ENCODE measurements around the gene RIC3. TPM values are rescaled to one million over a fixed set of nuclear protein-coding genes. Genes with fewer than 3 reads are reported as not detected.

Gene RIC3
- polyA plus RNA-seq, 4 donors: 0.45 to 3.7 (median 1.8) TPM

GRCh38 chr11:8126649-8127289, 42.1 kb downstream of the RIC3 start:
- 75 to 84% (median 81%) methylated on average over 8 of the region's 8 CpGs for WGBS, 3 donors
- Histone ChIP-seq H3K9me3 (ENCODE audit: control insufficient read depth in 2 of 2, insufficient read depth in 1 of 2, low read depth in 1 of 2, low read length in 1 of 2) (no peaks in the 10 kb centered on the region), H3K36me3 (ENCODE audit: control insufficient read depth in 3 of 3, insufficient read depth in 2 of 3, low read depth in 1 of 3, low read length in 3 of 3) (no peaks in the 10 kb centered on the region), H3K27me3 (ENCODE audit: control insufficient read depth in 3 of 3, insufficient read depth in 3 of 3, low read length in 3 of 3) (no peaks in the 10 kb centered on the region), H3K4me1 (ENCODE audit: control insufficient read depth in 3 of 3, insufficient read depth in 2 of 3, low read depth in 1 of 3, low read length in 2 of 3) (no peaks in the 10 kb centered on the region), H3K4me3 (ENCODE audit: low read depth in 1 of 3, low read length in 3 of 3) (no peak overlapping the region), H3K27ac (ENCODE audit: low read depth in 1 of 3, low read length in 2 of 3) (no peak overlapping the region)
- DNase-seq: no peak
- FAIRE-seq: no peak

DNA sequence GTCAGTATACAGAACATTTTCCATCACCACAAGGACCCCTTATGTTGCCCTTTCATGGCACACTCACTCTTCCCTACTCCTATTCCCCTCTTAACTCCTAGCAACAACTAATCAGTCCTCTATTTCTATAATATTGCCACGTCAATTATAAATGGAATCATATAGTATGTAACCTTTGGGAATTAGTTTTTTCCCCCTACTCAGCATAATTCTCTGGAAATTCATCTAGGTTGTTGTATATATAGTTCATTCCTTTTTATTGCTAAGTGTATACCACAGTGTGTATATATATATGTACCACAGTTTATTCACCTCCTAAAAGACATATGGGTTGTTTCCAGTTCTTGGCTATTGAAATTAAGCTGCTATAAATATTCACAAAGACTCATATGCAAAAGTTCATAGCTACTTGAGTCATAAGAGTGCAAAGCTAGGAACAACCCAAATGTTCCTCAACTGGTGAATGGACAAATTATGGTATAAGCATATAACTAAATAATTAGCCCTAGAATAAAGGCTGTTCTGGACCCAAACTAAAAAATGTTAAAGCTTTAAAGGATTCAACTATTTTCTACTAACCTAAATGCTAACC, 46.6 kb downstream of the RIC3 start:
- WGBS, 3 donors: 72 to 88% (median 78%) methylated on average over 1 of the region's 1 CpG
- Histone ChIP-seq H3K36me3 (ENCODE audit: control insufficient read depth in 3 of 3, insufficient read depth in 2 of 3, low read depth in 1 of 3, low read length in 3 of 3) (no peaks in the 10 kb centered on the region), H3K27me3 (ENCODE audit: control insufficient read depth in 3 of 3, insufficient read depth in 3 of 3, low read length in 3 of 3) (no peaks in the 10 kb centered on the region), H3K9me3 (ENCODE audit: control insufficient read depth in 2 of 2, insufficient read depth in 1 of 2, low read depth in 1 of 2, low read length in 1 of 2) (no peaks in the 10 kb centered on the region), H3K4me3 (ENCODE audit: low read depth in 1 of 3, low read length in 3 of 3) (no peak overlapping the region), H3K4me1 (ENCODE audit: control insufficient read depth in 3 of 3, insufficient read depth in 2 of 3, low read depth in 1 of 3, low read length in 2 of 3) (no peaks in the 10 kb centered on the region), H3K27ac (ENCODE audit: low read depth in 1 of 3, low read length in 2 of 3) (no peak overlapping the region)
- DNase-seq (no peak), FAIRE-seq (no peak)

- H3K4me1 ChIP-seq (ENCODE audit: control insufficient read depth in 3 of 3, insufficient read depth in 2 of 3, low read depth in 1 of 3, low read length in 2 of 3): peaks cover 0 to 15% (median 4%) of the 10 kb centered on the region in 3 donors
- H3K4me3 ChIP-seq (ENCODE audit: low read depth in 1 of 3, low read length in 3 of 3): no peak overlapping the region
- H3K27me3 ChIP-seq (ENCODE audit: control insufficient read depth in 3 of 3, insufficient read depth in 3 of 3, low read length in 3 of 3): no peaks in the 10 kb centered on the region
- H3K36me3 ChIP-seq (ENCODE audit: control insufficient read depth in 3 of 3, insufficient read depth in 2 of 3, low read depth in 1 of 3, low read length in 3 of 3): peaks cover 0 to 2% (median 0%) of the 10 kb centered on the region in 3 donors
- H3K9me3 ChIP-seq (ENCODE audit: control insufficient read depth in 2 of 2, insufficient read depth in 1 of 2, low read depth in 1 of 2, low read length in 1 of 2): peaks cover 0 to 11% of the 10 kb centered on the region in 2 donors
- 70 to 94% (median 90%) methylated on average over 8 of the region's 8 CpGs for WGBS, 3 donors
- FAIRE-seq (no peak), DNase-seq (no peak)
- H3K27ac ChIP-seq (ENCODE audit: low read depth in 1 of 3, low read length in 2 of 3): no peak overlapping the region
Observed at GRCh38 chr11:8111636-8112035, 57.2 kb downstream of the RIC3 start.

DNA sequence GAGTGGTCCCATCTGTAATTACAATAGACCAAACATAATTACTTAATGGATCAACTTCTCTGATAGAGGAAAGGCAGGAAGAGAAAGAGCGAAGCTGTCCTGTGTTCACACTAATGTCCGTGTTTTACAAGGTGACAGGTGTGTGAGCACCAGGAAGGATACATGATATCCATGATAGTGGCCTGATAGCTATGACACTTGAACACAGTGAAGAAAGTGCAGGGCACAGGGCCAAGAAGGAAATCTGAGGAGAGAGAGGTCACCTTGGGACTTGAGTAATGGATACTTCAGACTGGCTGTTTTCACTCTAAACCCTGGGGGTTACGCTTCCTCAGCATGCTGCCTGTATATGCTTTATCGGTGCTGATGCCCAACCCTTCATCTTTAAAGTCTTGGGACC, 58.4 kb downstream of the RIC3 start:
- H3K4me1 ChIP-seq (ENCODE audit: control insufficient read depth in 3 of 3, insufficient read depth in 2 of 3, low read depth in 1 of 3, low read length in 2 of 3): peaks cover 0 to 15% (median 4%) of the 10 kb centered on the region in 3 donors
- no peak overlapping the region for H3K4me3 ChIP-seq (ENCODE audit: low read depth in 1 of 3, low read length in 3 of 3)
- H3K36me3 ChIP-seq (ENCODE audit: control insufficient read depth in 3 of 3, insufficient read depth in 2 of 3, low read depth in 1 of 3, low read length in 3 of 3): peaks cover 0 to 2% (median 0%) of the 10 kb centered on the region in 3 donors
- peak overlapping the region in 2 of 3 donors; percentile 14 to 85 for H3K27ac ChIP-seq (ENCODE audit: low read depth in 1 of 3, low read length in 2 of 3)
- no peaks in the 10 kb centered on the region for H3K27me3 ChIP-seq (ENCODE audit: control insufficient read depth in 3 of 3, insufficient read depth in 3 of 3, low read length in 3 of 3)
- no peak for FAIRE-seq
- DNase-seq: peak in 1 of 2 donors; percentile 61
- H3K9me3 ChIP-seq (ENCODE audit: control insufficient read depth in 2 of 2, insufficient read depth in 1 of 2, low read depth in 1 of 2, low read length in 1 of 2): peaks cover 0 to 11% of the 10 kb centered on the region in 2 donors
- 69 to 82% (median 69%) methylated on average over 4 of the region's 4 CpGs for WGBS, 3 donors

GRCh38 chr11:8109675-8110074, 59.1 kb downstream of the RIC3 start:
- FAIRE-seq (no peak), DNase-seq (peak; percentile 39 to 67)
- H3K27me3 ChIP-seq (ENCODE audit: control insufficient read depth in 3 of 3, insufficient read depth in 3 of 3, low read length in 3 of 3): no peaks in the 10 kb centered on the region
- H3K27ac ChIP-seq (ENCODE audit: low read depth in 1 of 3, low read length in 2 of 3): peak overlapping the region in 1 of 3 donors; percentile 85
- H3K9me3 ChIP-seq (ENCODE audit: control insufficient read depth in 2 of 2, insufficient read depth in 1 of 2, low read depth in 1 of 2, low read length in 1 of 2): peaks cover 0 to 11% of the 10 kb centered on the region in 2 donors
- H3K4me3 ChIP-seq (ENCODE audit: low read depth in 1 of 3, low read length in 3 of 3): no peak overlapping the region
- H3K4me1 ChIP-seq (ENCODE audit: control insufficient read depth in 3 of 3, insufficient read depth in 2 of 3, low read depth in 1 of 3, low read length in 2 of 3): peaks cover 0 to 15% (median 4%) of the 10 kb centered on the region in 3 donors
- H3K36me3 ChIP-seq (ENCODE audit: control insufficient read depth in 3 of 3, insufficient read depth in 2 of 3, low read depth in 1 of 3, low read length in 3 of 3): peaks cover 0 to 2% (median 0%) of the 10 kb centered on the region in 3 donors

DNA sequence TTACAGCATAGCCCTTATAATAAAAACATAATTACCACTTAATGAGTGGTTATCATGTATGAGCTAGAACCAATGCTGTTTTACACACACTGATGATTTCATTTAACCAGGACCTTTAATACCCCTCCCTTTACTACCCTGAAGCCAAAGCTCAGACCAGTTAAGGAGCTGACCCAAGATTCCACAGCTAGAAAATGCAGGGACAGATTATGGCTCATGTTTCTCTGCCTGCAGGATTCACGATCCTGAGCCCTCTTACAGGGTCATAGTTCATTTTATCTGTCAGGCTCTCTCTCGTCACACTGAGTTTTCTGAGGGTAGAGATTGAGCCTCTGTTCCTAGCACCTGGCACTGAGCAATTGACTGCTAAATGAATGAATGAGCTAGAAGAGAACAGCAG, 60.4 kb downstream of the RIC3 start:
- no peak overlapping the region for H3K27ac ChIP-seq (ENCODE audit: low read depth in 1 of 3, low read length in 2 of 3)
- H3K27me3 ChIP-seq (ENCODE audit: control insufficient read depth in 3 of 3, insufficient read depth in 3 of 3, low read length in 3 of 3): no peaks in the 10 kb centered on the region
- peaks cover 0 to 15% (median 4%) of the 10 kb centered on the region in 3 donors for H3K4me1 ChIP-seq (ENCODE audit: control insufficient read depth in 3 of 3, insufficient read depth in 2 of 3, low read depth in 1 of 3, low read length in 2 of 3)
- peaks cover 0 to under 1% of the 10 kb centered on the region in 2 donors for H3K9me3 ChIP-seq (ENCODE audit: control insufficient read depth in 2 of 2, insufficient read depth in 1 of 2, low read depth in 1 of 2, low read length in 1 of 2)
- no peak for DNase-seq
- 15 to 64% (median 31%) methylated on average over 2 of the region's 2 CpGs for WGBS, 3 donors
- no peak overlapping the region for H3K4me3 ChIP-seq (ENCODE audit: low read depth in 1 of 3, low read length in 3 of 3)
- FAIRE-seq: no peak
- H3K36me3 ChIP-seq (ENCODE audit: control insufficient read depth in 3 of 3, insufficient read depth in 2 of 3, low read depth in 1 of 3, low read length in 3 of 3): peaks cover 0 to 4% (median 0%) of the 10 kb centered on the region in 3 donors

- Histone ChIP-seq H3K36me3 (ENCODE audit: control insufficient read depth in 3 of 3, insufficient read depth in 2 of 3, low read depth in 1 of 3, low read length in 3 of 3) (peaks cover 0 to 4% (median 0%) of the 10 kb centered on the region in 3 donors), H3K9me3 (ENCODE audit: control insufficient read depth in 2 of 2, insufficient read depth in 1 of 2, low read depth in 1 of 2, low read length in 1 of 2) (no peaks in the 10 kb centered on the region), H3K27me3 (ENCODE audit: control insufficient read depth in 3 of 3, insufficient read depth in 3 of 3, low read length in 3 of 3) (no peaks in the 10 kb centered on the region), H3K4me3 (ENCODE audit: low read depth in 1 of 3, low read length in 3 of 3) (no peak overlapping the region), H3K27ac (ENCODE audit: low read depth in 1 of 3, low read length in 2 of 3) (no peak overlapping the region), H3K4me1 (ENCODE audit: control insufficient read depth in 3 of 3, insufficient read depth in 2 of 3, low read depth in 1 of 3, low read length in 2 of 3) (peaks cover 0 to 15% (median 4%) of the 10 kb centered on the region in 3 donors)
- FAIRE-seq: no peak
- WGBS, 3 donors: 86 to 91% (median 90%) methylated on average over 5 of the region's 5 CpGs
- no peak for DNase-seq
Observed at GRCh38 chr11:8107642-8108041, 61.2 kb downstream of the RIC3 start.

GRCh38 chr11:8106679-8107078, 62.1 kb downstream of the RIC3 start:
- Histone ChIP-seq H3K27ac (ENCODE audit: low read depth in 1 of 3, low read length in 2 of 3) (no peak overlapping the region), H3K4me1 (ENCODE audit: control insufficient read depth in 3 of 3, insufficient read depth in 2 of 3, low read depth in 1 of 3, low read length in 2 of 3) (peaks cover 0 to 15% (median 4%) of the 10 kb centered on the region in 3 donors), H3K36me3 (ENCODE audit: control insufficient read depth in 3 of 3, insufficient read depth in 2 of 3, low read depth in 1 of 3, low read length in 3 of 3) (peaks cover 0 to 10% (median 2%) of the 10 kb centered on the region in 3 donors), H3K9me3 (ENCODE audit: control insufficient read depth in 2 of 2, insufficient read depth in 1 of 2, low read depth in 1 of 2, low read length in 1 of 2) (no peaks in the 10 kb centered on the region), H3K27me3 (ENCODE audit: control insufficient read depth in 3 of 3, insufficient read depth in 3 of 3, low read length in 3 of 3) (no peaks in the 10 kb centered on the region), H3K4me3 (ENCODE audit: low read depth in 1 of 3, low read length in 3 of 3) (no peak overlapping the region)
- WGBS, 3 donors: 90 to 95% (median 94%) methylated on average over 2 of the region's 2 CpGs
- DNase-seq (no peak), FAIRE-seq (no peak)
